ENCODE results near the gene SLC39A13. TPM values are rescaled to one million over a fixed set of nuclear protein-coding genes. Genes with fewer than 3 reads are reported as not detected.

SLC39A13 gene
- total RNA-seq, 1 experiment from 2014 or later: 29.2 TPM

- H3K4me3 Mint-ChIP-seq: no peak overlapping the region
- no peak overlapping the region for H3K9ac ChIP-seq (ENCODE audit: extremely low read depth, insufficient read length, low read length)
- WGBS (ENCODE audit: extremely low coverage, insufficient read length, low lambda C conversion rate): no CpG with 5 or more reads among the region's 8 CpGs
These were observed 32.3 kb upstream of the SLC39A13 start for GRCh38 chr11:47376107-47376524.

More at GRCh38 chr11:47376107-47376524, 32.3 kb upstream of the SLC39A13 start:
- no peak overlapping the region for H3K56ac ChIP-seq (ENCODE audit: insufficient read length, low read depth, low read length)
- H2BK5ac ChIP-seq (ENCODE audit: insufficient read length, low read length): no peak overlapping the region
- no peak overlapping the region for H4K8ac ChIP-seq (replicated peaks; ENCODE audit: insufficient read length, low read depth, low read length)
- no peaks in the 10 kb centered on the region for H3K9me3 ChIP-seq (ENCODE audit: control insufficient read depth, low read depth, low read length)
- H3K4me2 ChIP-seq (ENCODE audit: insufficient read depth, insufficient read length, low read length): no peak overlapping the region
- H3T11ph ChIP-seq (ENCODE audit: low read length): no peak overlapping the region
- DNase-seq: no peak
- no peak overlapping the region for H2BK12ac ChIP-seq (ENCODE audit: insufficient read length, low read depth, low read length)
- TF ChIP-seq, protein P1, sequence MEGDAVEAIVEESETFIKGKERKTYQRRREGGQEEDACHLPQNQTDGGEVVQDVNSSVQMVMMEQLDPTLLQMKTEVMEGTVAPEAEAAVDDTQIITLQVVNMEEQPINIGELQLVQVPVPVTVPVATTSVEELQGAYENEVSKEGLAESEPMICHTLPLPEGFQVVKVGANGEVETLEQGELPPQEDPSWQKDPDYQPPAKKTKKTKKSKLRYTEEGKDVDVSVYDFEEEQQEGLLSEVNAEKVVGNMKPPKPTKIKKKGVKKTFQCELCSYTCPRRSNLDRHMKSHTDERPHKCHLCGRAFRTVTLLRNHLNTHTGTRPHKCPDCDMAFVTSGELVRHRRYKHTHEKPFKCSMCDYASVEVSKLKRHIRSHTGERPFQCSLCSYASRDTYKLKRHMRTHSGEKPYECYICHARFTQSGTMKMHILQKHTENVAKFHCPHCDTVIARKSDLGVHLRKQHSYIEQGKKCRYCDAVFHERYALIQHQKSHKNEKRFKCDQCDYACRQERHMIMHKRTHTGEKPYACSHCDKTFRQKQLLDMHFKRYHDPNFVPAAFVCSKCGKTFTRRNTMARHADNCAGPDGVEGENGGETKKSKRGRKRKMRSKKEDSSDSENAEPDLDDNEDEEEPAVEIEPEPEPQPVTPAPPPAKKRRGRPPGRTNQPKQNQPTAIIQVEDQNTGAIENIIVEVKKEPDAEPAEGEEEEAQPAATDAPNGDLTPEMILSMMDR (conservative IDR thresholded peaks at IDR 0.05): no peak
- Mint-ChIP-seq H3K36me3 (ENCODE audit: insufficient read depth in 1 of 3, low read depth in 3 of 3) (no peaks in the 10 kb centered on the region), H3K27ac (peak overlapping the region in 1 of 3 experiments; percentile 8; a peak in 2 of 7 replicates), H3K9me3 (no peaks in the 10 kb centered on the region), H3K4me1 (peaks cover 3 to 4% of the 10 kb centered on the region in 2 experiments; a peak in 3 of 4 replicates), H3K27me3 (ENCODE audit: low read depth) (no peaks in the 10 kb centered on the region)
- H3K18ac ChIP-seq (ENCODE audit: insufficient read length, low read depth, low read length): no peak overlapping the region
- H3K4ac ChIP-seq (ENCODE audit: low read depth, low read length): no peak overlapping the region
- H2BK20ac ChIP-seq (ENCODE audit: low read depth, low read length, poor library complexity, severe bottlenecking): no peak overlapping the region
- H3K14ac ChIP-seq (ENCODE audit: insufficient read depth, low read length): no peak overlapping the region
- no peaks in the 10 kb centered on the region for H3K79me1 ChIP-seq (ENCODE audit: insufficient read depth, low read depth, low read length, poor library complexity, severe bottlenecking)
- H2BK15ac ChIP-seq (ENCODE audit: low read depth, low read length): no peak overlapping the region
- H4K91ac ChIP-seq (ENCODE audit: insufficient read length, low read depth, low read length): no peak overlapping the region
- no peak overlapping the region for H2AFZ ChIP-seq (ENCODE audit: low read length)
- H4K5ac ChIP-seq (ENCODE audit: insufficient read length, low read depth, low read length): no peak overlapping the region
- no peak overlapping the region for H3K23ac ChIP-seq (ENCODE audit: insufficient read length, low read depth, low read length)
- no peaks in the 10 kb centered on the region for H3K4me1 ChIP-seq (ENCODE audit: insufficient read depth, low read length)
- no peak overlapping the region for H3K27ac ChIP-seq (ENCODE audit: insufficient read length, low read depth, low read length)
- H3K79me2 ChIP-seq (ENCODE audit: insufficient read depth, low read length): no peaks in the 10 kb centered on the region
- no peak overlapping the region for H2BK120ac ChIP-seq (ENCODE audit: low read depth, low read length, poor library complexity, severe bottlenecking)
- H2AK5ac ChIP-seq (ENCODE audit: insufficient read length, low read length): no peak overlapping the region
- H4K20me1 ChIP-seq (ENCODE audit: control insufficient read depth, insufficient read depth, insufficient read length): no peaks in the 10 kb centered on the region
- H3K27me3 ChIP-seq (ENCODE audit: insufficient read depth, low read length): no peaks in the 10 kb centered on the region
- no peaks in the 10 kb centered on the region for H3K23me2 ChIP-seq (ENCODE audit: insufficient read length, low read depth, low read length, poor library complexity, severe bottlenecking)
